Ovary (tissue), 3 donors: ENCODE data around the gene ISCA2.

Source experiments
- EP300 ChIP-seq: sonication (generic); formaldehyde crosslinking; IDR thresholded peaks from one replicate; pipeline ENCODE4 v1.6.1; 2017; ENCODE audit warnings: antibody characterized with exemption
- POLR2A ChIP-seq: fragments of 450-650 bp; IDR thresholded peaks from one replicate; pipeline ENCODE4 v1.6.1; 2017; ENCODE audit warnings: antibody characterized with exemption, mild to moderate bottlenecking, moderate library complexity
- TF ChIP-seq, protein P1 (sequence below), 3 donors: fragments of 450-650 bp in 2 of 3; fragments of 200-600 bp in 1 of 3; IDR thresholded peaks; one replicate each; pipeline versions ENCODE4 v1.5.1 to v1.8.0; 2016 to 2022; ENCODE audit warnings: antibody characterized with exemption in 3 of 3, mild to moderate bottlenecking in 1 of 3
- donor health status: DM: no; HTN: no; CAD: no.

DNA sequence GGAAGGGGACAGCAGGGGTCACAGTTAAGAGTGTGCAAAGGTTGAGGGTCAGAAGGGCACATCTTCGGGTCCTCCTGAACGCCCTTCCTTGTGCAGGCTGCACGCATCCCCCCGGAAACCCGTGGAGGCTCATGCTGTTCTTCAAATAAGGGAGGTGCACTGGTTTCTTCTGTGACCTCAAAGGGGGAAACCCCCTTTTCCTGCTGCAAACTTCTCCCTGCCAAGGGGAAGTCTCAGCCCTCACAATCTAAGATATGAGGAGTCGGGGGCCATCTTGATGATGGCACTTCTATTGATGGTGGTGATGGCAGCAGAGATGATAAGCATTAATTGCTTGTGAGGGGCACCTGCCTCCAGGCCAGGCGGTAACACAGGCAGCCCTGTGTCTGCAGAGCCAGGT, 40.0 kb downstream of the ISCA2 start:
- TF ChIP-seq, protein P1, sequence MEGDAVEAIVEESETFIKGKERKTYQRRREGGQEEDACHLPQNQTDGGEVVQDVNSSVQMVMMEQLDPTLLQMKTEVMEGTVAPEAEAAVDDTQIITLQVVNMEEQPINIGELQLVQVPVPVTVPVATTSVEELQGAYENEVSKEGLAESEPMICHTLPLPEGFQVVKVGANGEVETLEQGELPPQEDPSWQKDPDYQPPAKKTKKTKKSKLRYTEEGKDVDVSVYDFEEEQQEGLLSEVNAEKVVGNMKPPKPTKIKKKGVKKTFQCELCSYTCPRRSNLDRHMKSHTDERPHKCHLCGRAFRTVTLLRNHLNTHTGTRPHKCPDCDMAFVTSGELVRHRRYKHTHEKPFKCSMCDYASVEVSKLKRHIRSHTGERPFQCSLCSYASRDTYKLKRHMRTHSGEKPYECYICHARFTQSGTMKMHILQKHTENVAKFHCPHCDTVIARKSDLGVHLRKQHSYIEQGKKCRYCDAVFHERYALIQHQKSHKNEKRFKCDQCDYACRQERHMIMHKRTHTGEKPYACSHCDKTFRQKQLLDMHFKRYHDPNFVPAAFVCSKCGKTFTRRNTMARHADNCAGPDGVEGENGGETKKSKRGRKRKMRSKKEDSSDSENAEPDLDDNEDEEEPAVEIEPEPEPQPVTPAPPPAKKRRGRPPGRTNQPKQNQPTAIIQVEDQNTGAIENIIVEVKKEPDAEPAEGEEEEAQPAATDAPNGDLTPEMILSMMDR (IDR thresholded peaks at IDR 0.05) = no peak
- TF ChIP-seq POLR2A = no peak
- TF ChIP-seq EP300 = no peak
